Sigmoid colon (tissue), 4 donors: ENCODE results near the gene CSK.

ENCODE experiments used
- EP300 ChIP-seq, 4 donors: sonication (generic); formaldehyde crosslinking; IDR thresholded peaks; one replicate each; pipeline ENCODE4 v1.6.1; 2017; ENCODE audit warnings: antibody characterized with exemption in 4 of 4
- POLR2A ChIP-seq, 2 donors: fragments of 450-650 bp; IDR thresholded peaks; one replicate each; pipeline ENCODE4 v1.6.1; 2016; ENCODE audit warnings: antibody characterized with exemption in 2 of 2, mild to moderate bottlenecking in 2 of 2, moderate library complexity in 2 of 2
- POLR2AphosphoS5 ChIP-seq, 4 donors: sonication (generic); formaldehyde crosslinking; IDR thresholded peaks; one replicate each; pipeline ENCODE4 v1.6.1; 2017; ENCODE audit warnings: antibody characterized with exemption in 4 of 4
- TF ChIP-seq, protein P1 (sequence below), 4 experiments: fragments of 450-650 bp in 3 of 4; fragments of 200-600 bp in 1 of 4; IDR thresholded peaks; one replicate each; pipeline ENCODE4 v1.5.1; 2016 to 2019; ENCODE audit warnings: antibody characterized with exemption in 4 of 4, mild to moderate bottlenecking in 3 of 4, moderate library complexity in 2 of 4

- TF ChIP-seq, protein P1, sequence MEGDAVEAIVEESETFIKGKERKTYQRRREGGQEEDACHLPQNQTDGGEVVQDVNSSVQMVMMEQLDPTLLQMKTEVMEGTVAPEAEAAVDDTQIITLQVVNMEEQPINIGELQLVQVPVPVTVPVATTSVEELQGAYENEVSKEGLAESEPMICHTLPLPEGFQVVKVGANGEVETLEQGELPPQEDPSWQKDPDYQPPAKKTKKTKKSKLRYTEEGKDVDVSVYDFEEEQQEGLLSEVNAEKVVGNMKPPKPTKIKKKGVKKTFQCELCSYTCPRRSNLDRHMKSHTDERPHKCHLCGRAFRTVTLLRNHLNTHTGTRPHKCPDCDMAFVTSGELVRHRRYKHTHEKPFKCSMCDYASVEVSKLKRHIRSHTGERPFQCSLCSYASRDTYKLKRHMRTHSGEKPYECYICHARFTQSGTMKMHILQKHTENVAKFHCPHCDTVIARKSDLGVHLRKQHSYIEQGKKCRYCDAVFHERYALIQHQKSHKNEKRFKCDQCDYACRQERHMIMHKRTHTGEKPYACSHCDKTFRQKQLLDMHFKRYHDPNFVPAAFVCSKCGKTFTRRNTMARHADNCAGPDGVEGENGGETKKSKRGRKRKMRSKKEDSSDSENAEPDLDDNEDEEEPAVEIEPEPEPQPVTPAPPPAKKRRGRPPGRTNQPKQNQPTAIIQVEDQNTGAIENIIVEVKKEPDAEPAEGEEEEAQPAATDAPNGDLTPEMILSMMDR (IDR thresholded peaks at IDR 0.05) = no peak
- TF ChIP-seq POLR2A (IDR thresholded peaks at IDR 0.05) (no peak), POLR2AphosphoS5 (IDR thresholded peaks at IDR 0.05) (no peak), EP300 (IDR thresholded peaks at IDR 0.05) (no peak)
Measured at GRCh38 chr15:74780523-74781430, 1.1 kb upstream of the CSK start.
